MM.1S (cell line): ENCODE measurements around the gene PLPP6.

Experiments
- DNase-seq: peaks from one replicate; pipeline ENCODE4 v3.0.0-alpha.2; 2015
- H2AFZ ChIP-seq: fragments of 300-600 bp; sonication (generic); 2 replicates; pipeline ENCODE4 v1.6.0; 2016; ENCODE audit warnings: antibody characterized with exemption, low read length
- H3F3A ChIP-seq: fragments of 300-600 bp; sonication (generic); 2 replicates; pipeline ENCODE4 v1.6.1; 2016; ENCODE audit warnings: mild to moderate bottlenecking, antibody characterized with exemption, low read length, moderate library complexity, mixed read lengths; ENCODE audit not compliant: insufficient read depth
- H3K27ac ChIP-seq: fragments of 300-600 bp; sonication (generic); 2 replicates; pipeline ENCODE4 v1.5.1; 2016; ENCODE audit warnings: mild to moderate bottlenecking, low read length
- H3K27me3 ChIP-seq: fragments of 300-600 bp; sonication (generic); replicated peaks from 2 replicates; pipeline ENCODE4 v1.6.0; 2016; ENCODE audit warnings: low read length; ENCODE audit not compliant: insufficient read depth
- H3K36me3 ChIP-seq: fragments of 300-600 bp; sonication (generic); replicated peaks from 2 replicates; pipeline ENCODE4 v1.6.1; 2016; ENCODE audit warnings: mild to moderate bottlenecking, low read length, mixed read lengths; ENCODE audit not compliant: insufficient read depth
- H3K4me1 ChIP-seq: fragments of 300-600 bp; sonication (generic); 2 replicates; pipeline ENCODE4 v1.6.1; 2016; ENCODE audit warnings: low read length, mixed read lengths
- H3K4me2 ChIP-seq: fragments of 300-600 bp; sonication (generic); 2 replicates; pipeline ENCODE4 v1.6.0; 2016; ENCODE audit warnings: low read depth, low read length
- H3K4me3 ChIP-seq: fragments of 300-600 bp; sonication (generic); 2 replicates; pipeline ENCODE4 v1.5.1; 2016; ENCODE audit warnings: low read length, mixed read lengths
- H3K79me2 ChIP-seq: fragments of 300-600 bp; sonication (generic); 2 replicates; pipeline ENCODE4 v1.6.1; 2016; ENCODE audit warnings: mixed run types, low read length, mixed read lengths
- H3K9ac ChIP-seq: fragments of 300-600 bp; sonication (generic); 2 replicates; pipeline ENCODE4 v1.6.1; 2016; ENCODE audit warnings: low read length, mixed read lengths
- H3K9me2 ChIP-seq: fragments of 300-600 bp; sonication (generic); replicated peaks from 2 replicates; pipeline ENCODE4 v1.6.1; 2016; ENCODE audit warnings: mild to moderate bottlenecking, low read length, mixed read lengths; ENCODE audit not compliant: insufficient read depth
- H3K9me3 ChIP-seq: fragments of 300-600 bp; sonication (generic); replicated peaks from 2 replicates; pipeline ENCODE4 v1.6.1; 2016; ENCODE audit warnings: mild to moderate bottlenecking, low read length, mixed read lengths; ENCODE audit not compliant: insufficient read depth
- H4K20me1 ChIP-seq: fragments of 300-600 bp; sonication (generic); 2 replicates; pipeline ENCODE4 v1.6.1; 2016; ENCODE audit warnings: mild to moderate bottlenecking, low read length, moderate library complexity, mixed read lengths; ENCODE audit not compliant: insufficient read depth
- CTCF ChIP-seq: fragments of 300-600 bp; sonication (generic); IDR thresholded peaks from 2 replicates; pipeline ENCODE4 v1.5.1; 2016; ENCODE audit warnings: antibody characterized with exemption, low read length, mixed read lengths
- EZH2 ChIP-seq: fragments of 300-600 bp; sonication (generic); optimal IDR thresholded peaks from 2 replicates; pipeline ENCODE3; 2017; ENCODE audit warnings: low read depth, mild to moderate bottlenecking, antibody characterized with exemption, low read length, mixed read lengths
- EZH2phosphoT487 ChIP-seq: fragments of 300-600 bp; sonication (generic); IDR thresholded peaks from 2 replicates; pipeline ENCODE4 v1.6.1; 2018; ENCODE audit warnings: antibody characterized with exemption, low read length

PLPP6 gene

GRCh38 chr9:4689021-4689420, 26.9 kb downstream of the PLPP6 start:
- Histone ChIP-seq H3K4me1 (peaks cover 18% of the 10 kb centered on the region), H3K27me3 (no peaks in the 10 kb centered on the region), H3K4me3 (no peak overlapping the region), H3K9me3 (no peaks in the 10 kb centered on the region), H2AFZ (no peak overlapping the region), H3K79me2 (peaks cover 54% of the 10 kb centered on the region), H3K27ac (no peak overlapping the region), H3F3A (peaks cover 25% of the 10 kb centered on the region), H4K20me1 (no peaks in the 10 kb centered on the region; the same call in 1 of the 2 replicates), H3K9me2 (no peaks in the 10 kb centered on the region), H3K9ac (no peak overlapping the region), H3K36me3 (peaks cover 5% of the 10 kb centered on the region; the same call in 1 of the 2 replicates), H3K4me2 (peak overlapping the region; percentile 36; the same call in 1 of the 2 replicates)
- no peak for TF ChIP-seq EZH2
- TF ChIP-seq EZH2phosphoT487 = no peak
- TF ChIP-seq CTCF = no peak
- no peak for DNase-seq

DNA sequence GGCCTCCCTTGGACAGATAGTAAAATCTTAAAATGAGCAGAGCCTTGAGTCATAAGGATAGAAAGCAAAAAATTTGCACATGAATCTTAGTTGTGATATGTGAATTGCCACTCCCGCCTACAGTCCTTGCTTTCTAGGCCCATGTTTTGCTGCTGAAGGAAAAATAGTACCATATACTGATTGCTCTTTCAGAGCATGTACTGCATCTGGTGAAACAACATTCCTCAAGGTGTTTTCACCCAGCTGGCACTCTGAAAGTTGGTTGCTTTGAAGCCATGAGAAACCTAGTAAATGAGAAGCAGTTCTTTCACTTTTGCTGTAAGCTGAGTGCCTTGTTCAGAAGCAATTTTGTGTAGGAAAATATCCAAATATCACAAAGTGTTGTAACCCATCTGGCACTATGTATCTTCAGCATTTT, 27.6 kb downstream of the PLPP6 start:
- Histone ChIP-seq H3F3A (peaks cover 25% of the 10 kb centered on the region), H3K9me2 (no peaks in the 10 kb centered on the region), H3K4me3 (peak overlapping the region; percentile 2; the same call in 1 of the 2 replicates), H3K27ac (peak overlapping the region; percentile 38; the same call in 1 of the 2 replicates), H3K36me3 (peaks cover 5% of the 10 kb centered on the region; the same call in 1 of the 2 replicates), H3K4me2 (peak overlapping the region; percentile 32), H4K20me1 (no peaks in the 10 kb centered on the region; the same call in 1 of the 2 replicates), H3K27me3 (no peaks in the 10 kb centered on the region), H3K9ac (no peak overlapping the region), H3K79me2 (peaks cover 56% of the 10 kb centered on the region), H3K9me3 (no peaks in the 10 kb centered on the region), H2AFZ (no peak overlapping the region), H3K4me1 (peaks cover 18% of the 10 kb centered on the region)
- no peak for TF ChIP-seq EZH2phosphoT487
- TF ChIP-seq EZH2 = no peak
- no peak for TF ChIP-seq CTCF
- peak; percentile 85 for DNase-seq

GRCh38 chr9:4690144-4690543, 28.1 kb downstream of the PLPP6 start:
- Histone ChIP-seq H3K27ac (peak overlapping the region; percentile 38; the same call in 1 of the 2 replicates), H3K9ac (no peak overlapping the region), H3K4me2 (peak overlapping the region; percentile 32), H3K9me3 (no peaks in the 10 kb centered on the region), H3K79me2 (peaks cover 56% of the 10 kb centered on the region), H3K9me2 (no peaks in the 10 kb centered on the region), H3K36me3 (peaks cover under 1% of the 10 kb centered on the region; the same call in 1 of the 2 replicates), H3K4me3 (peak overlapping the region; percentile 2; the same call in 1 of the 2 replicates), H4K20me1 (no peaks in the 10 kb centered on the region; the same call in 1 of the 2 replicates), H3K27me3 (no peaks in the 10 kb centered on the region), H3K4me1 (peaks cover 18% of the 10 kb centered on the region), H3F3A (peaks cover 25% of the 10 kb centered on the region), H2AFZ (no peak overlapping the region)
- DNase-seq = no peak
- TF ChIP-seq EZH2 (no peak), EZH2phosphoT487 (no peak), CTCF (no peak)
